GM19023 (cell line): ENCODE data around the gene PTK6.
"Not testable (repeated sequence)": the region's sequence is repeated elsewhere in the genome, so short reads cannot be mapped to it uniquely, and the experiment has no call there.

Experiments used
- ATAC-seq: cut with Tn5 transposase; IDR thresholded peaks from one replicate; pipeline ENCODE4 v1.9.1; 2021; ENCODE audit warnings: mild to moderate bottlenecking, moderate library complexity; ENCODE audit not compliant: unreplicated experiment

The PTK6 gene

GRCh38 chr20:63559485-63560332 lies 22.5 kb upstream of the PTK6 start:
- not testable (repeated sequence) for ATAC-seq

GRCh38 chr20:63558804-63559484 lies 21.8 kb upstream of the PTK6 start:
- no peak for ATAC-seq

- no peak for ATAC-seq
Measured at GRCh38 chr20:63557481-63557891, 20.3 kb upstream of the PTK6 start.

- ATAC-seq: no peak
Measured at GRCh38 chr20:63556873-63557478, 19.8 kb upstream of the PTK6 start.

- no peak for ATAC-seq
Measured at GRCh38 chr20:63555661-63556381, 18.6 kb upstream of the PTK6 start.

GRCh38 chr20:63554361-63555278 lies 17.4 kb upstream of the PTK6 start:
- ATAC-seq: no peak

- ATAC-seq: peak; percentile 19
Measured at GRCh38 chr20:63553933-63554290, 16.7 kb upstream of the PTK6 start, which contains the start of gene FNDC11. Gene FNDC11 (plus strand): TSS chr20:63554159. CDS start chr20:63555664, 1,505 bp downstream.

- ATAC-seq: peak; percentile 45
Measured at GRCh38 chr20:63553251-63553932, 16.2 kb upstream of the PTK6 start.

- ATAC-seq: peak; percentile 3
Measured at GRCh38 chr20:63552481-63553249, 15.5 kb upstream of the PTK6 start.

- ATAC-seq: no peak
Measured at GRCh38 chr20:63551068-63551467, 13.9 kb upstream of the PTK6 start.

GRCh38 chr20:63549679-63550282 lies 12.6 kb upstream of the PTK6 start:
- ATAC-seq: no peak

- no peak for ATAC-seq
Measured at GRCh38 chr20:63549019-63549418, 11.8 kb upstream of the PTK6 start.

- ATAC-seq: no peak
Measured at GRCh38 chr20:63548542-63548941, 11.4 kb upstream of the PTK6 start.

- no peak for ATAC-seq
Measured at GRCh38 chr20:63547725-63548480, 10.7 kb upstream of the PTK6 start, which contains the start of gene SRMS. Gene SRMS (minus strand): TSS chr20:63547749. CDS start chr20:63547463, 286 bp downstream.

- ATAC-seq: no peak
Measured at GRCh38 chr20:63546956-63547724, 10.0 kb upstream of the PTK6 start.

GRCh38 chr20:63546256-63546955 lies 9.2 kb upstream of the PTK6 start:
- ATAC-seq: no peak
